Fibroblast of skin of left biceps (primary cell): ENCODE data around the gene TIGD4.

ENCODE experiments used
- DNase-seq, 2 experiments: peaks; one replicate each; pipeline ENCODE4 v3.0.0-alpha.2; 2013; ENCODE audit warnings: low read depth in 2 of 2

The TIGD4 gene

GRCh38 chr4:152727784-152728183, 51.7 kb downstream of the TIGD4 start:
- no peak for DNase-seq

DNA sequence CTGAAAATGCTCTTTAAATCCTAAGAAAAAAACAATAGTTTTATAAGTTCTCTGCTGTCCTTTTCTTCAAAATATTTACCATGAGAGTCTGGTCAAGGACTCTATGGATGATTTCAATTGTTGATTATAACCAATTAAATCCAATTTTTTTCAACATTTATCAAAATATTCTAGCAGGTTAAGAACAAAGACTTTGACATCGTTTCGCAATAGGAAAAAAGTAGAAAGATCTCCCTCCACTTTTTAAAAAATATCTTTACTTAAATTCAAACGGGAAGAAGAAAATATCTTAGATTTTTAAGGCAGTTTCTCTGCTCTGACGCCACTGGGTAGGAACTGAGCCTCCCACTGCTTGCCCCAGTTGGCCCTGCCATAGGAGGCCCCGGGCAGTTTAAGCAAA, 55.0 kb downstream of the TIGD4 start:
- no peak for DNase-seq

DNA sequence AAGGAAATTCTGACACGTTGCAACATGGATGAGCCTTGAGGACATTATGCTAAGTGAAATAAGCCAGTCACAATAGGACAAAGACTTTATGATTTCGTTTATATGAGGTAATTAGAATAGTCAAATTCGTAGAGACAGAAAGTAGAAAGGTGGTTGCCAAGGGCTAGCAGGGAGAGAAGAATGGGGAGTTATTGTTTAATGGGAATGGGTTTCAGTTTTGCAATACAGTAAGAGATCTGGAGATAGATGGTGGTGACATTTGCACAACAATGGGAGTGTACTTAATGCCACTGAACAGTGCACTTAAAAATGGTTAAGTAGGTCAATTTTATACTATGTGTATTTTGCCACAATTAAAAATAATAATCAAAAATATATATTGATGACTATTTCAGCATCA, 56.3 kb downstream of the TIGD4 start:
- DNase-seq = no peak

- DNase-seq = no peak
These were observed 59.6 kb downstream of the TIGD4 start for GRCh38 chr4:152719801-152720556.
